Stomach (tissue), 9 donors: ENCODE results near the gene RAD9A. TPM values are rescaled to one million over a fixed set of nuclear protein-coding genes. Genes with fewer than 3 reads are reported as not detected.

Source experiments
- DNase-seq, 2 donors: peaks; one replicate each; pipeline versions ENCODE4 v3.0.0 to v3.0.0-alpha.2; 2013 to 2019
- H3K27ac ChIP-seq, 5 donors: fragments of 200-600 bp in 4 of 5; sonication (generic) in 4 of 5; one replicate each; pipeline ENCODE4 v1.5.1; 2013 to 2019; ENCODE audit warnings: mild to moderate bottlenecking in 1 of 5, moderate library complexity in 1 of 5
- H3K27me3 ChIP-seq, 3 donors: fragments of 200-600 bp; sonication (generic); one replicate each; pipeline ENCODE4 v1.5.1; 2017 to 2019; ENCODE audit warnings: mixed run types in 1 of 3
- H3K36me3 ChIP-seq, 4 donors: fragments of 200-600 bp; sonication (generic); 1 replicate in 3 of 4; 2 replicates in 1 of 4; pipeline ENCODE4 v1.5.1; 2016 to 2019
- H3K4me1 ChIP-seq, 4 donors: fragments of 200-600 bp; sonication (generic); one replicate each; pipeline ENCODE4 v1.5.1; 2016 to 2019
- H3K4me3 ChIP-seq, 4 donors: fragments of 200-600 bp; sonication (generic) in 3 of 4; one replicate each; pipeline ENCODE4 v1.5.1; 2016 to 2019; ENCODE audit warnings: mild to moderate bottlenecking in 1 of 4
- H3K9me3 ChIP-seq, 4 donors: fragments of 200-600 bp; sonication (generic); one replicate each; pipeline ENCODE4 v1.5.1; 2016 to 2019
- CTCF ChIP-seq, 7 experiments: fragments of 450-650 bp in 4 of 7; fragments of 200-600 bp in 3 of 7; sonication (generic) in 3 of 7; IDR thresholded peaks; one replicate each; pipeline ENCODE4 v1.5.1; 2016 to 2019; ENCODE audit warnings: antibody characterized with exemption in 7 of 7, control low read depth in 2 of 7, mild to moderate bottlenecking in 1 of 7
- EP300 ChIP-seq: sonication (generic); formaldehyde crosslinking; IDR thresholded peaks from one replicate; pipeline ENCODE4 v1.6.1; 2017; ENCODE audit warnings: antibody characterized with exemption
- POLR2A ChIP-seq, 4 donors: fragments of 450-650 bp; IDR thresholded peaks; one replicate each; pipeline ENCODE4 v1.6.1; 2016; ENCODE audit warnings: antibody characterized with exemption in 4 of 4, control low read depth in 2 of 4, mild to moderate bottlenecking in 1 of 4, moderate library complexity in 1 of 4
- POLR2AphosphoS5 ChIP-seq, 3 donors: sonication (generic); formaldehyde crosslinking; IDR thresholded peaks; one replicate each; pipeline ENCODE4 v1.6.1; 2016; ENCODE audit warnings: antibody characterized with exemption in 3 of 3
- WGBS, 5 donors: extraction: QIAGEN DNeasy Blood & Tissue Kit in 3 of 5; methylation state at CpG; one replicate each; pipeline versions ENCODE4 v1.1.5 to v1.1.7; 2013 to 2018; 5-methylcytosine and 5-hydroxymethylcytosine counted together
- intact Hi-C: fragments of 100-400 bp; cut with DNase I; formaldehyde crosslinking; loops from one replicate; pipeline ENCODE4 v1.15.1; 2023; ENCODE audit warnings: low total_unique reads
- polyA plus RNA-seq, 3 donors: library from polyadenylated mRNA; stranded (reverse); fragments of 200-250 nt; gene quantifications; one replicate each; pipeline ENCODE4 v1.2.3, GENCODE V29; 2013
- total RNA-seq, 5 donors: library from RNA; depleted of rRNA; stranded (reverse); fragments of >200 nt; gene quantifications; one replicate each; pipeline versions ENCODE4 v1.1.0 to v1.2.3, GENCODE V29; 2014 to 2016
- donor health status: healthy with polysubstance abuse.
- donor health status: Bipolar disorder and iron deficiency.
- donor health status: healthy.

Gene RAD9A
- total and polyA plus RNA-seq, 8 donors, result 7.0 to 88.9 (median 28.7) TPM

- Histone ChIP-seq H3K9me3 (no peaks in the 10 kb centered on the region), H3K36me3 (peaks cover 28 to 74% (median 64%) of the 10 kb centered on the region in 4 donors), H3K27ac (peak overlapping the region in 1 of 5 donors; percentile 37), H3K27me3 (no peaks in the 10 kb centered on the region), H3K4me1 (peaks cover 28 to 71% (median 62%) of the 10 kb centered on the region in 4 donors), H3K4me3 (no peak overlapping the region)
- TF ChIP-seq POLR2A (IDR thresholded peaks at IDR 0.05) (no peak), POLR2AphosphoS5 (IDR thresholded peaks at IDR 0.05) (no peak), CTCF (IDR thresholded peaks at IDR 0.05) (no peak), EP300 (no peak)
- 46 to 71% (median 56%) methylated on average over 13 of the region's 13 CpGs for WGBS, 5 donors
- intact Hi-C loops, result loop anchor here (10.0 kb wide), 1 partner anchor 98 kb away; no protein-coding TSS in a partner anchor
- no peak for DNase-seq
Measured at GRCh38 chr11:67396587-67397389, 5.0 kb downstream of the RAD9A start.

GRCh38 chr11:67397536-67397935 is 5.8 kb downstream of the RAD9A start:
- 59 to 68% (median 63%) methylated on average over 6 of the region's 6 CpGs for WGBS, 5 donors
- peaks cover 28 to 74% (median 64%) of the 10 kb centered on the region in 4 donors for H3K36me3 ChIP-seq
- H3K27me3 ChIP-seq, result no peaks in the 10 kb centered on the region
- peaks cover 32 to 73% (median 61%) of the 10 kb centered on the region in 4 donors for H3K4me1 ChIP-seq
- no peak for DNase-seq
- no peak overlapping the region for H3K27ac ChIP-seq
- no peak overlapping the region for H3K4me3 ChIP-seq
- H3K9me3 ChIP-seq, result no peaks in the 10 kb centered on the region
- intact Hi-C loops, result loop anchor here (10.0 kb wide), 1 partner anchor 97 kb away; no protein-coding TSS in a partner anchor
- no peak for TF ChIP-seq POLR2AphosphoS5 (IDR thresholded peaks at IDR 0.05)
- no peak for TF ChIP-seq CTCF (IDR thresholded peaks at IDR 0.05)
- TF ChIP-seq EP300, result no peak
- no peak for TF ChIP-seq POLR2A (IDR thresholded peaks at IDR 0.05)

- H3K36me3 ChIP-seq, result peaks cover 28 to 74% (median 64%) of the 10 kb centered on the region in 4 donors
- TF ChIP-seq CTCF (IDR thresholded peaks at IDR 0.05), result no peak
- no peaks in the 10 kb centered on the region for H3K9me3 ChIP-seq
- 78 to 86% (median 81%) methylated on average over 21 to 24 of the region's 24 CpGs for WGBS, 5 donors
- H3K4me1 ChIP-seq, result peaks cover 31 to 72% (median 58%) of the 10 kb centered on the region in 4 donors
- no peak for DNase-seq
- no peaks in the 10 kb centered on the region for H3K27me3 ChIP-seq
- H3K27ac ChIP-seq, result no peak overlapping the region
- intact Hi-C loops, result loop anchor here (10.0 kb wide), 1 partner anchor 97 kb away; no protein-coding TSS in a partner anchor
- H3K4me3 ChIP-seq, result no peak overlapping the region
Measured at GRCh38 chr11:67397986-67398660, 6.3 kb downstream of the RAD9A start.

GRCh38 chr11:67398661-67399563 is 7.1 kb downstream of the RAD9A start:
- Histone ChIP-seq H3K27me3 (no peaks in the 10 kb centered on the region), H3K4me1 (peaks cover 31 to 69% (median 57%) of the 10 kb centered on the region in 4 donors), H3K36me3 (peaks cover 28 to 66% (median 57%) of the 10 kb centered on the region in 4 donors), H3K27ac (peak overlapping the region in 2 of 5 donors; percentile 26 to 96), H3K9me3 (no peaks in the 10 kb centered on the region), H3K4me3 (no peak overlapping the region)
- 80 to 85% (median 83%) methylated on average over 18 to 31 of the region's 31 CpGs for WGBS, 5 donors
- TF ChIP-seq POLR2AphosphoS5 (IDR thresholded peaks at IDR 0.05) (no peak), EP300 (no peak), CTCF (IDR thresholded peaks at IDR 0.05) (no peak), POLR2A (IDR thresholded peaks at IDR 0.05) (no peak)
- no peak for DNase-seq
- intact Hi-C loops, result loop anchor here (10.0 kb wide), 1 partner anchor 96 kb away; no protein-coding TSS in a partner anchor
